NCI-H187 treated with DMSO at 0.1 percent for 48 hours (cell line): ENCODE results near the gene MLF2.
"Not testable (repeated sequence)": the region's sequence is repeated elsewhere in the genome, so short reads cannot be mapped to it uniquely, and the experiment has no call there.

Source experiments
- DNase-seq: peaks from one replicate; lab custom pipeline; 2025; lab: John Stamatoyannopoulos, UW

MLF2 gene

DNA sequence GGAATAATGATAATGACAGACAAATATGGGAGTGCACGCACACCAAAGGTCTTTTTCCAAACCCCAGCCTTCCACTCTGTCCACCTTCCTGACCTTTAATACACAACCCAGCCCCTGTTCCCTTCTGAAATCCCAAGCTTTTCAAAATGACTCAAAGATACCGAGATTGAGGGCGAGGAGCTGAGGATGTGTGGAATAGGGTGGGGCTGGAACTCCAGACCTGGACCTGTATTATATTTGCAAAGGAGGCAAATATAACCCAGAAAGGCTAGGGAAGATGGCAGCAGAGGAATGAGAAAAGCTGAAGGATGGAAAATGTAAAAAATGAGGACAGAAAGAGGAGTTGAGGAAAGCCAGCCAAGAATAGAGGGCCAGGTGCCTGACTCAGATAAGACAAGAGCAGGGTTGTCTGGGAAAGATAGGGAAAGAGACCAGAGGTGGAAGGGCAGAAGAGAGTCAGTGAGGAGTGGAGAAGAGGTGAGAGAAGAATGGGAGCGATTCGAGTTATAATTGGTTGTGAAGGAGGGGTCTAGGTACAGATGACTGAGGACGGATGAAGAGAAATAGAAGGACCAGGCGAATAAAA is 12.2 kb upstream of the MLF2 start:
- no peak for DNase-seq

DNA sequence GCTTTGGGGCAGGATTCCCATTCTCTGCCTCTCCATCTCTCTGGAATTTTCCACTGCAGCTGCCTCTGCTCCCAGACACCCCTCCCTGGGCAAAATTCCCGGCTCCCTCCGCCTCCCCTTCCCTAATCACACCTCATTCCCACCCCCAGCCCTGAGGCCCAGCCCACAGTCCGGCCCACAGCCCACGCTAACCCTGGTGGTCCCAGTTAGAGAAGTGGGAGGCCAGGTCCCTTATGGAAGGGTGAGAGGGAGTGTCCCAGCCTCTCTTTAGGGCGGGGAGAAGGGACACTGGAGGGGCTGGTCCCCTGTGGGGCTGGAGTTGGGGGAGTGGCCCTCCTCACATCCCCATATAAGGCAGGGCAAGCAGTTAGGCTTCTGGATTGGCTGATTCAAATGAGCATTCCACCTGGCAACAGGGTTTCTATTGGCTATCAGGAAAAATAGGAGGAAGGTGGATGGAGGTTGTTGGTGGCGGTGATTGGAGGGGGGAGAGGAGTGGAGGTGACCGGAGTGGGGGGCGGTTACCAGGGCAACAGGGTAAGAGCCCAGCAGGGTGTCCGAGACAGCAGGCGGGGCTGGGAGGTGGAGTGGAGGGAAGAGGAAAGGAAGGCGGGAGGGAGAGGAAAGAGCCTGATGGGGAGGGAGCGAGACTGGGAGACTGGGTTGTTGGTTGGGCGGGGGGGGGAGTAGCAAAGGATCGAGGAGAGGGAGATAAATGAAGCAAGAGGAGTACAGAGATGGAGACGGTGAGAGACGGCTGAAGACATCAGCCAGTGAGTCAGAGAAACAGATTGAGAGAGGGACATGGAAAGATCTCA is 11.3 kb upstream of the MLF2 start:
- peak; percentile 98 for DNase-seq

DNA sequence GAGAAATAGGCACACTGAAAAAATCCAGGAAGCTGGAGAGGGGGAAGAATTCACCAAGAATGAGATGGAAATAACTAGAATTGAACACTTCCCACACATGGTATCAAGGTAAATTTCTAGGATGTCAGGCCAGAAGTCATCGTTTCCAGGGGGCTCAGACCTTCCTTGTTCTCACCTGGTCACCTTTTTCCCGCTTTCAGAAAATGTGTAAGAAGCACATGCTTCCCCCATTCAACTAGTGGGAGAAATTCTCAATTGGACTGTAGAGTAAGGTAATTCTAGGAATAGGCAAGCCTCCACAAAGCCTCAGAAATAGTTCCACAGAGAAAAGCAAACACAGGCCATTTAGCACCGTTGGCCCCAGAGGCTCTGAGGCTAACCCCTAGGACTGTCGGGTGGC is 10.4 kb upstream of the MLF2 start:
- DNase-seq = no peak

DNA sequence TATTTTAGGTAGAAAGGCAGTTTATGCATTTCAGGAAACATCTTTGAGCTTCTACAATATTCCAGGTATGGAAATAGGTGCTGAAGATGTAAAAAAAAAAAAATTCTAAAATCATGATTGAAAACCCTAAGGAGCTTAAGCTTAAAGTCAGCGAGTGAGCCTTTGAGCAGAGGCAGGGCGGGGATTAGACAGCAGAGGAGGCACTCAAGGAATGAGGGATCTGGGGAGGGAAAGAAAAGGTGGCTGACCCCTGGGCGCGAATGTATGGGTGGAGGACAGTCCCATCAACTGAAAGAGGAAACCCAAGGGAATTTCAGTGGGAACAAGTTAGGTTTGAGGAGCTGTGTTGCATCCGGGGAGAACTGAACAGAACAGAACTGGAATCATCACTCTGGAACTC is 6.8 kb upstream of the MLF2 start:
- DNase-seq = no peak

DNA sequence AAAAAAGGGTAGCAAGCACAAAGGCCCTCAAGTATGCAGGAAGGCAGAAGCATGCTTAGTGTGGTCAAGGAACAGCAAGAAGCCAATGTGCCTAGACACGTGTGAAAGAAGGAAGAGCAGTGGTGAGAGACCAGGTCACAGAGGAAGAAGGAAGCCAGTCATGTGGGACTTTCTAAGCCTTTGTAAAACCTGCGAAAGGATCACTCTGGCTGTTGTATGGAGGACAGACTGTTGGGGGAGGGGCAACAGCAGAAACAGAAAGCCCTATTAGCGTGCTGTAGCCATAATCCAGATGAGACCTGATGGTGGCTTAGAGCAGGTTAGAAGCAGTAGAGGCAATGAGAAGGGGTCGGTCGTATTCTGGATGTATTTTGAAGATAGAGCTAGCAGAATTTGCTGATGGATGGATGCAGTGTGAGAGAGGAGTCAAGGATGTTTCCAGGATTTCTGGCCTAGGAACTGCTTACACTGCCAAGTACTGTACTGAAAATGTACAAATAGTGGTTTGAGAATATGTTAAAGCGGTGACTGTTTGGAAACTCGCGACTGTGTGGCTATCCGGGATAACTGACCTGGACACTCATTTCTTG is 5.7 kb upstream of the MLF2 start:
- DNase-seq = no peak

DNA sequence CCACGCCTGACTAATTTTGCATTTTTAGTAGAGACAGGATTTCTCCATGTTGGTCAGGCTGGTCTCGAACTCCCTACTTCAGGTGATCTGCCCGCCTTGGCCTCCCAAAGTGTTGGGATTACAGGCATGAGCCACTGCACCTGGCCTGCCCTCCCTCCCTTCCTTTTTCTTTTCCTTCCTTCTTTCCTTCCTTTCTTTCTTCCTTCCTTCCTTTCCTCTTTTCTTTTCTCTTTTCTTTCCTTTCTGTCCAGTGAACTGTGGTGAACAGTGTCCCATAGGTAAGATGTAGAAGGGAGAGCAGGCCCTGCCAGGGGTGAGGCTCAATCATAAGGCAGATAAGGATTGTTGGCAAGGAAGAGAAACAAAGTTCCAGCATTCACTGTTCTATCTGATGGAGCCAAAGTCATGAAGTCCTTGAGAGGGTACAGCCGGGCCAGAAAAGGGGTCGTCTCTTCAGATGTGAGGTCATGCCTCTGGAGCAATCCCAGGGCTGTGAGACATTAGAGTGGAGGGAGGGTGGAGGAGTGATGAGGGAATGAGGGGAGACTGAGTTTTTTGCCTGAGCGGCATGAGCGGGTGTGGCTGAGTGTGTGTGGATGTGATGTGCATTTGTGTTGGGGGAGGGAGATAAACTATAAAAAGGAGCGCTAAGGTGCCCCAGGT is 4.2 kb upstream of the MLF2 start:
- no peak for DNase-seq

DNA sequence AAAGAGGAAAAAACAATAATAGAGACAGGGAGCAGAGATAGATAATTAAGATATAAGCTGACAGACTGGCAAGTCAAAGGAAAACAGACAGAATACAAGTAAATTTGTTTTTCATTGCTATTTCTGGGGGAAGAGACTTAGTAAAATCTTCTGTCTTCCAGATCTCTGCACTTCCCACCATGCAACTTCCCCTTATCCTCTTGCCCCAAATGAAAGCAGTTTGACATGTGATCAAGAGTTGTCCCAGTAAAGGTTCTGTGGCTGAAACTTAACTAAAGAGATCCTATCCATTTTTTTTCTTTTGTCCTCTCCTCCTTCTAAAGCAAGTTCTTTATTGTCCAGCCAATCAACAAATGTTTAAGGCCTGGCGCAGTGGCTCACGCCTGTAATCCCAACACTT is 1.5 kb upstream of the MLF2 start:
- DNase-seq = no peak

DNA sequence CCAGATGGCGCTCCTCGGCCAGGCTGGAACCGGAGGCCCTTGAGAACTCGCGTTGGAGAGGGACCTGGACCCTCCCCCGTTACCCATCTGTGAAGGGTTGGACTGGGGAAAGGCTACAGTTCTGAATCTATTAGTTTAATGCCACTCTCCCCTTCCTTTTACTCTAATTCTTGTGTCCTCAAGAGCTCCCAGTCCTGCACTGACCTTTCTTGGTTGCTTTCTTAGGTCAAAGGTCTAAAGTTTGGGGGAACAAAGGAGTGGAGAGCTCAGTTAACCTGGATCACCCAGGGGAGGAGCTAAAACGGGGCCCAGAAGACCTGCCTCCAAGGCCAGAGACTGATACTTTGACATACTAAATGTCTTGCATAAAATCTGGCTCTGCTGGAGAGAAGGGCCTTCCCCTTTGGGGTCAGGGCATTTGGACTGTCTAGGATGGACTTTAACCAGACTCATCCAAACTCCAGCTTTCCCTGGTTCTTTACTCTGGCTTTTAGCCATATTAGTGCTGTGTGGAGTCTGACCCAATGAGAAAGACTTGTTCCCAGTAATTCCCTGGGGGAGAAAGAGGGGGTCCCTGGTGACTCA is 923 bp upstream of the MLF2 start:
- DNase-seq = no peak

DNA sequence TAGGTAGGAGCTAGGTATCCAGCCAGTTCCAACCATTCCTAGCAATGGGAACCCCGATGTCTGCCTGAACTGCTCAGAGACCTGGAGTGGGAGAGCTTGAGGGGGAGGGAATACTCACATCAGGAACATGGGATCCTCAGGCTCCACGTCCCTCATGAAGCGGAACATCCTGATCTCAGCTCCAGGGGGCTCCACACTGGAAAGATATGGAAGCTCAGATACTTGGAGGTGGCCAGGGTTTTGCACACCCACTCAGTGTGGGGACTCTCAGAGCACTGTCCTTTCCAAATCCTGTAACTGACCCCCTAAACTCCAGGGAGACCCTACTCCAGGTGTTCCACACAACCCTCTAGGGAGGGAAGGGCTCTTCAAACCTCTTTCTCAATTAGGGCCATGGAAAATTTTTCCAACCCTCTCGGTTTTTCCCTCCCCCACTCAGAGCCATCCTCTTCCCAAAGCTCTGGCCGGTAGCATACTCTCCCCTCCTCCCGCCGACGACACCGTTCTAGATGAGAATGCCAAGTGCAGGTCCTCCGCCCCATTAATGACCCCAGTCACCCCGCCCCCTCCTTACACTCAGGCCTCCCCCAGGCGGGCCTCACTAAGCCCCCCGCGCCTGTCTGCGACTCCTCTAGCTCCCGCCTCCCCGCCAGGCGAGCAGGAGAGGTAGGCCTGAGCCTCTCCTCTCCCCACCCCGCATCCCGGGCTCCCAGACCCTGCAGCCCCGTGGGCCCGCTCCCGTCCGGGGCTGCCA is 597 bp downstream of the MLF2 start:
- DNase-seq = no peak

DNA sequence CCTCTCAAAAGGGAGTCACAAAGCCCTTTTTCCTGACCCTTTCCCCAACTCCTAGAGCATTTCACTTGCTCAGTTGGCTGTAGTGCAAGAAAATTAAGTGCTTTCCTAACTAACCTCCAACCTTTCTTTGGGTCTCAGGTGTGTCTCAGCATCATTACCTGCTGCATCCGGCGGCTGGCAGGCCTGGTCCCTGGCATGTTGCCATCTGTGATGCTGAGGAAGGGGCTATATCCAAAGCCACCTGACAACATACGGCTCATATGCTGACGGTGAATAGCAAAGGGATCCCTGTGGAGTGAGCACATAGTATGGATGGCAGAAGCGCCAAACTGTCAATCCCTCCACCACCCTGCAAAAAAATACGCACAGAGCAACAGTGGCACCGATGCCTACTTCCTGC is 1.2 kb downstream of the MLF2 start:
- DNase-seq = no peak

DNA sequence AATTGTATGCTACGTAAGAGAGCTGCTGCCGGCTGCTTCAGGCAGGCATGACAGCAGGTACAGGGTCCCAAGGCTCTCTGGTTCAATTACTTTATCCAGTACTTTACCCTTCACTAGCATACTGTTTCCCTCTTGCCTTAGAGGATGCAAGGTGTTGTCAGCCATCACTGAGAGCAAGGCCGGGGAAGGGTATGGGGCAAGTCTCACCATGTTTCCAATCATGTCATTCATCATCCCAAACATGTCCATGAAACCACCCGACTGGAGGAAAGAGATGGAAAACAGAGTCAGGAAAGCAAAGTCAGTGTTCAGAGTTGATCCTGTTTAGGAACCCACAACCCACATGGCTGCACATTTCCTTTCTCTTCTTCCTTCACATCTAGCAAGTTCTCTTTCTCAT is 2.4 kb downstream of the MLF2 start:
- no peak for DNase-seq

DNA sequence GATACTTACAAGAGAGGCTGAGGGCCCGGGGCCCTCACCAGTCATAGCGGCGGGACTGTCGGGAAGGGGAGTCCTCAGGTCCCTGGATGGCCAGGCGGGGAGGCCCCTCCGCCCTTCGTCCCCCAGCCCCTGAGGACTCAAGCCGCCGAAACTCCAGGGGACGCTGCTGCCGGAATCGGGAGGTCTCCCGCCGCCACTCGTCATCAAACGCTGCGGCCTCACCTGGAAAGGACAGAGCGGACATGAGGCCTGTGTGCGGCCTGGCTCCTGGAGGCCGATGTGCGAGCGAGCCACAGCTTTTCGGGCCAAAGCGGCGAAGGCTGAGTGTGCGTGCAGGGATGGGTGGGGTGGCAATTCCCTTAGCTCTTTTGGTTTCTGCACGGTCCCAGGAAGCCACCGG is 4.2 kb downstream of the MLF2 start:
- no peak for DNase-seq

DNA sequence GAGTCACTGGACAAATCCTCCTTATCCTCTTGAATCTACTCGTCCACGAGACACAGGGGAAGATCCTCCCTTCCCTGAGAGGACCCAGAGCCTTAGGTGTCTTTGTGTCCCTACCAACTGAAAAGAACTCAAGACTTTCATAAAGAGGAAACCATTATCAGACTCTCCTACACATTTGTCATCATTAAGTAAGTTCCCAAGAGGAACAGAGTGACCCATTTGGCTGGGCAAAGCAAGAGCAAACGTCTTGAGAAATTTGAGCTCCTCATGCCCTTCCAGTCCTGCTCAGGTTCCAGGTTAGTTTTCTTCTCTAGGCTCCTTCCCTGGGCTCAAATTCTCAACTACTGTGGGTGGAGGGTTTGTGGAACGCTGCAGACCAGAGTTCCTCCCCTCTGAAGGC is 5.7 kb downstream of the MLF2 start:
- no peak for DNase-seq

DNA sequence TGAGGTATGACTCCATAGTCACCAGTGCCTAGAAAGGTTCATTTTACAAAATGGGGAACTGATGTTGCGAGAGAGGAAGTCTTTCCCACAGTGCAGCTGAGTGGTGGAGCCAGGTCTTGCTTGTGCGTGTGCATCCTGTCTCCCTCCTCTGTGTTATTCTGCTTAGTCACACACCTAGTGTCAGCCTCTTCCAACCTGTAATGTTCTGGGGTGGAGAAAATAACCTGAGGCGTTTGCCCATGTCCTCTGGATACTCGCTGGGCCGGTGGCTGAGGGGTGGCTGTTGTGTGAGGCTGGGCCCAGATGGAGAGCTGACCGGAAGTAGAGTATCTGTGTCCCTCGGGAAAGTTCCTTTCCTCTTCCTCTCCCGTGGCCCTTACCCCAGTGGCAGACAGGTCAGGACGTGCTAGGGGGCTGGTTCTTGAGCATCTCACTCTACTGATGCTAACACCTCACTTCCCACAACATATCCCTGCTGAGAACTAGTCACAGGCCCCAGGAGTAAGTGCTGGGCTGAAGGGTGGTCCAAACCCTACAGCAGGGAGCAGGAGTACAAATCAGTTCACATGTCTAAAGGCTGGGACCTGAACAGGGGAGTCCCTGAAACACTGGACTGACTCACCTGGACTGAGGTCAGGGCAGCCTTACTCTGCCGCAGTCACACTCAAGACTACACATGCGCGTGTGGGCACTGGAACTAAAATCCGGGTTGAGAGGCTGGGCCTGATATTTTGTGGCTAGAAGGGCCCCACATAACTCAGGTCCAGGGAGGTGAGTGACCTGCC is 7.0 kb downstream of the MLF2 start:
- no peak for DNase-seq

DNA sequence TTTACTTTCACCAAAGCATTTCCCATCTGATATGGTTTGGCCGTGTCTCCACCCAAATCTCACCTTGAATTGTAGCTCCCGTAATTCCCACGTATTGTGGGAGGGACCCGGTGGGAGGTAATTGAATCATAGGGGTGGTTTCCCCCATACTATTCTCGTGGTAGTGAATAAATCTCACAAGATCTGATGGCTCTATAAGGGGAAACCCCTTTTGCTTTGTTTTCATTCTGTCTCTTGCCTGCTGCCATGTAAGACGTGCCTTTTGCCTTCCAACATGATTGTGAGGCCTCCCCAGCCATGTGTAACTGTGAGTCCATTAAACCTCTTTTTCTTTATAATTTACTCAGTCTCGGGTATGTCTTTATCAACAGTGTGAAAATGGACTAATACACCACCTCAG is 9.6 kb downstream of the MLF2 start:
- DNase-seq = not testable (repeated sequence)

DNA sequence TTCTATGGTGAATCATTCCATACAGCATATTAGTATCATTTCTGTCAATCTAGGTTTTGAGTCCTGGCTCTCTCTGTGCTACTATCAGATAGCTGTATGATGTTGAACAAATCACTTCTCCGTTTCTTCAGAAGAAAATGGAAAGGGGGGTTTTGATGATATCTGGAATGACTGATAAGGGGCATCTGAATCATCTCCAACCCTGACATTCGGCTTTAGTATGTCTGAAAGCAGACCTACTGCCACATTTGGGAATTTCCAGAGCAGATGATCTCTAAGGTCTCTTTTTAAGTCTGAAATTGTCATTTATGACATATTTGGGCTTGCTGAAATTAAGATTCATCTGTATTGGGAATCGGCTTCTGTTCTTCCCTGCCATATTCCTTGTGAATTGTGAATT is 10.1 kb downstream of the MLF2 start:
- no peak for DNase-seq

DNA sequence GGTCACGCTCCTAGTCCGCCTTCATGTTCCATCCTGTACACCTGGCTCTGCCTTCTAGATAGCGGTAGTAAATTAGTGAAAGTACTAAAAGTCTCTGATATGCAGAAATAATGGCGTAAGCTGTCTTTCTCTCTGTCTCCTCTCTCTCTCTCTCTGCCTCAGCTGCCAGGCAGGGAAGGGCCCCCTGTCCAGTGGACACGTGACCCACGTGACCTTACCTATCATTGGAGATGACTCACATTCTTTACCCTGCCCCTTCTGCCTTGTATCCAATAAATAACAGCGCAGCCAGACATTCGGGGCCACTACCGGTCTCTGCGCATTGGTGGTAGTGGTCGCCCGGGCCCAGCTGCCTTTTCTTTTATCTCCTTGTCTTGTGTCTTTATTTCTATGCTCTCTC is 10.9 kb downstream of the MLF2 start:
- not testable (repeated sequence) for DNase-seq

DNA sequence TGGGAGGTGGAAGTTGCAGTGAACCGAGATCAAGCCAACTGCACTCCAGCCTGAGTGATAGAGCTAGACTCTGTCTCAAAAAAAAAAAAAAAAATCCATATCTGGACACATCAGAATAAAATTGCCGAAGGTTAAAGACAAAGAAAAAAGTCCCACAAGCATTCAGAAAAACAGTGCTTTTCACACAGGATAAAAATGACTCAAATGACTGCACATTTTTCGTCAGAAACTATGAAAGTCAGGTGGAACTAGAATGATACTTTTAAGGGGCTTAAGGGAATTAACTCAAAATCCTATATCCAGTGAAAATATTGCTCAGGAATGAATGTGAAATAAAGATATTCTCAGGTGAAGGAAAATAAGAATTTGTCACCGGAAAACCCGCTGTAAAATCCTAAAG is 16.2 kb downstream of the MLF2 start:
- DNase-seq = no peak

DNA sequence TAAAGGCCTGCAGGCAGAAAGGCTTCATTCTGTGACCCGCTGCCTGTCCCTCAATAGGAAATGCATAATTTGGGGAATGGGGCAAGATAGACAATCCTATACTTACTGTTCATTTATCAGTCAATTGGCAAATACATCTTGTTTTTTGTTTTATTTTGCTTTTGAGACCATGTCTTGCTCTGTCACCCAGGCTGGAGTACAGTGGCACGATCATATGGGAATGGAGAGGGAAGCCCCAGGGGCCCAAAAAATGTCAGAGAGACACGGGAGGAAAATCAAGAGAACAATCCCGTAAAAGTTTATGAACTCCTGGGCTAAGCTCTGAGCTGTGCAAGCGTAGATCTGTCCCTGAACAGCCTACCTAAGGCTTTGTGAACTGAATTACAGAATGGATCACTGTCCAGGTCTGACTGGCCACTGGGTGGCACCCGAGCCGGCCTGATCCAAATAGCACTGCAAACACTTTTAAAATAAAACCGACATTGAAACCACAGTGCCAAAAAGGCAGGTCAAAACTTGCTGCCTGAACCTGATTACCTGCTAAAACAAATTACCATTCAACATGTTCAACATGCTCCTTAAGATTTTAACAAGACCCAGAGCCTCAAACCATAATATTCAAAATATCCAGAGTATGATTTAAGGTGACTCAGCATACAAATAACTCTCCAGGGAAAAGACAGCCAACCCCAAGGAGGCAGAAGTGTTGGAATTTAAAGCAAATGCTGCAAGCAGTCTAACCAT is 17.3 kb downstream of the MLF2 start:
- no peak for DNase-seq
